ENCODE measurements around the gene NKAIN1. TPM values are rescaled to one million over a fixed set of nuclear protein-coding genes. Genes with fewer than 3 reads are reported as not detected.

NKAIN1 gene
- polyA plus RNA-seq, 1 donor (not counting 4 experiments of a cell fraction or from before 2014, with no cell fraction given) = not detected

GRCh38 chr1:31189696-31190674, 49.7 kb downstream of the NKAIN1 start:
- H3K27me3 ChIP-seq (ENCODE audit: control insufficient read depth, extremely low read depth, insufficient read depth, low read length) = peaks cover 8% of the 10 kb centered on the region
- no peak overlapping the region for H2AFZ ChIP-seq (ENCODE audit: control insufficient read depth, low read length)
- no peaks in the 10 kb centered on the region for H3K36me3 ChIP-seq (ENCODE audit: control insufficient read depth in 2 of 2, extremely low read depth in 1 of 2, insufficient read depth in 2 of 2, low read length in 2 of 2)
- no peak for TF ChIP-seq EZH2 (IDR thresholded peaks at IDR 0.05; ENCODE audit: low read length)
- no peak for TF ChIP-seq CTCF (optimal IDR thresholded peaks at IDR 0.05 in 1 of 3, IDR thresholded peaks at IDR 0.05 in 1 of 3, conservative IDR thresholded peaks at IDR 0.05 in 1 of 3; ENCODE audit: extremely low read depth in 1 of 3, insufficient read depth in 2 of 3, low read length in 3 of 3)
- no peaks in the 10 kb centered on the region for H4K20me1 ChIP-seq (ENCODE audit: control insufficient read depth, extremely low read depth, insufficient read depth, low read length)
- FAIRE-seq (no peak), DNase-seq (ENCODE audit: low read depth, low spot score) (no peak)
- dilution Hi-C loops (cut with MboI; ENCODE audit: extremely low pct_ligation_motif_present, low sequenced_read_pairs) = no loop called here
- no peak overlapping the region for H3K9ac ChIP-seq (ENCODE audit: control insufficient read depth, extremely low read depth, insufficient read depth, low read length)
- H3K9me3 ChIP-seq (ENCODE audit: control insufficient read depth, low read depth, low read length) = no peaks in the 10 kb centered on the region
- no peaks in the 10 kb centered on the region for H3K4me1 ChIP-seq (ENCODE audit: control insufficient read depth, extremely low read depth, insufficient read depth, low read length)
- no peak overlapping the region for H3K4me3 ChIP-seq (ENCODE audit: control insufficient read depth in 2 of 3, extremely low read depth in 1 of 3, insufficient read depth in 2 of 3, low read depth in 1 of 3, low read length in 3 of 3)
- H3K27ac ChIP-seq (ENCODE audit: control insufficient read depth, insufficient read depth, low read length) = no peak overlapping the region
- no peaks in the 10 kb centered on the region for H3K79me2 ChIP-seq (ENCODE audit: control insufficient read depth, insufficient read depth, low read length)
- H3K4me2 ChIP-seq (ENCODE audit: control insufficient read depth, extremely low read depth, insufficient read depth, low read depth, low read length) = no peak overlapping the region
- H3K9me1 ChIP-seq (ENCODE audit: control insufficient read depth, extremely low read depth, insufficient read depth, low read length) = no peaks in the 10 kb centered on the region

- Histone ChIP-seq H3K27me3 (ENCODE audit: control insufficient read depth, extremely low read depth, insufficient read depth, low read length) (peaks cover 8% of the 10 kb centered on the region), H3K4me1 (ENCODE audit: control insufficient read depth, extremely low read depth, insufficient read depth, low read length) (peaks cover 12% of the 10 kb centered on the region), H3K4me2 (ENCODE audit: control insufficient read depth, extremely low read depth, insufficient read depth, low read depth, low read length) (no peak overlapping the region), H4K20me1 (ENCODE audit: control insufficient read depth, extremely low read depth, insufficient read depth, low read length) (no peaks in the 10 kb centered on the region), H3K79me2 (ENCODE audit: control insufficient read depth, insufficient read depth, low read length) (no peaks in the 10 kb centered on the region), H3K4me3 (ENCODE audit: control insufficient read depth in 2 of 3, extremely low read depth in 1 of 3, insufficient read depth in 2 of 3, low read depth in 1 of 3, low read length in 3 of 3) (no peak overlapping the region), H2AFZ (ENCODE audit: control insufficient read depth, low read length) (no peak overlapping the region), H3K9me3 (ENCODE audit: control insufficient read depth, low read depth, low read length) (no peaks in the 10 kb centered on the region), H3K9me1 (ENCODE audit: control insufficient read depth, extremely low read depth, insufficient read depth, low read length) (no peaks in the 10 kb centered on the region), H3K36me3 (ENCODE audit: control insufficient read depth in 2 of 2, extremely low read depth in 1 of 2, insufficient read depth in 2 of 2, low read length in 2 of 2) (no peaks in the 10 kb centered on the region), H3K27ac (ENCODE audit: control insufficient read depth, insufficient read depth, low read length) (no peak overlapping the region), H3K9ac (ENCODE audit: control insufficient read depth, extremely low read depth, insufficient read depth, low read length) (no peak overlapping the region)
- dilution Hi-C loops (cut with MboI; ENCODE audit: extremely low pct_ligation_motif_present, low sequenced_read_pairs) = no loop called here
- DNase-seq (ENCODE audit: low read depth, low spot score) (no peak), FAIRE-seq (peak; percentile 41)
- TF ChIP-seq CTCF (optimal IDR thresholded peaks at IDR 0.05 in 1 of 3, IDR thresholded peaks at IDR 0.05 in 1 of 3, conservative IDR thresholded peaks at IDR 0.05 in 1 of 3; ENCODE audit: extremely low read depth in 1 of 3, insufficient read depth in 2 of 3, low read length in 3 of 3) (peak; percentile 88 to 95 (median 90)), EZH2 (IDR thresholded peaks at IDR 0.05; ENCODE audit: low read length) (no peak)
These were observed 55.6 kb downstream of the NKAIN1 start for GRCh38 chr1:31183927-31184554.
